CD4-positive, alpha-beta T cell (primary cell): Measurements from ENCODE around the gene LGR4. TPM values are rescaled to one million over a fixed set of nuclear protein-coding genes. Genes with fewer than 3 reads are reported as not detected.

Experiments used
- ATAC-seq: fragments of 200-7000 bp; cut with Tn5 transposase; one replicate; pipeline ENCODE4 v1.10.0; 2022; ENCODE audit warnings: mild to moderate bottlenecking; ENCODE audit not compliant: poor library complexity
- CTCF ChIA-PET: fragments of 350-600 bp; sonication (Branson Sonifier 250); formaldehyde crosslinking; loops from one replicate; lab custom pipeline; 2021; ENCODE audit warnings: antibody characterized with exemption, inconsistent platforms; lab: Charles Lee
- POLR2A ChIA-PET: fragments of 350-600 bp; sonication (Branson Sonifier 250); formaldehyde crosslinking; loops from one replicate; lab custom pipeline; 2021; ENCODE audit warnings: antibody characterized with exemption, inconsistent platforms; lab: Charles Lee
- DNase-seq, 14 experiments: peaks; one replicate each; pipeline ENCODE4 v3.0.0-alpha.2; 2013 to 2020; ENCODE audit warnings: mixed read lengths in 2 of 14
- H3K27ac ChIP-seq, 2 donors: one replicate each; pipeline versions ENCODE4 v1.5.1 to v1.7.0; 2013; ENCODE audit warnings: low read length in 2 of 2, low read depth in 1 of 2, mild to moderate bottlenecking in 1 of 2
- H3K27me3 ChIP-seq, 2 experiments: 1 replicate in 1 of 2; 2 replicates in 1 of 2; pipeline versions ENCODE4 v1.6.1 to v1.7.0; 2013; ENCODE audit warnings: low read length in 2 of 2, control low read depth in 1 of 2, mild to moderate bottlenecking in 1 of 2, moderate library complexity in 1 of 2; ENCODE audit not compliant: insufficient read depth in 2 of 2, control insufficient read depth in 1 of 2
- H3K36me3 ChIP-seq: one replicate; pipeline ENCODE4 v1.6.1; 2013; ENCODE audit warnings: low read length, control low read depth; ENCODE audit not compliant: insufficient read depth
- H3K4me1 ChIP-seq: one replicate; pipeline ENCODE4 v1.6.1; 2013; ENCODE audit warnings: low read length, control low read depth; ENCODE audit not compliant: insufficient read depth
- H3K4me3 ChIP-seq: one replicate; pipeline ENCODE4 v1.5.1; 2013; ENCODE audit warnings: mild to moderate bottlenecking, low read length, moderate library complexity
- H3K9me3 ChIP-seq, 2 experiments: 1 replicate in 1 of 2; 2 replicates in 1 of 2; pipeline versions ENCODE4 v1.6.1 to v1.7.0; 2013; ENCODE audit warnings: low read length in 2 of 2, mild to moderate bottlenecking in 2 of 2, control low read depth in 1 of 2, moderate library complexity in 1 of 2; ENCODE audit not compliant: control insufficient read depth in 1 of 2, insufficient read depth in 1 of 2
- H3K27ac Mint-ChIP-seq: one replicate; pipeline ENCODE4 v1.8.0; 2020; ENCODE audit warnings: mixed read lengths
- H3K27me3 Mint-ChIP-seq: one replicate; pipeline ENCODE4 v1.8.0; 2021; ENCODE audit warnings: mixed read lengths
- H3K36me3 Mint-ChIP-seq: one replicate; pipeline ENCODE4 v1.8.0; 2021; ENCODE audit warnings: low read depth, mixed read lengths
- H3K4me1 Mint-ChIP-seq: one replicate; pipeline ENCODE4 v1.8.0; 2021; ENCODE audit warnings: low read depth, mixed read lengths
- H3K4me3 Mint-ChIP-seq: one replicate; pipeline ENCODE4 v1.8.0; 2020; ENCODE audit warnings: mild to moderate bottlenecking, mixed read lengths
- H3K9me3 Mint-ChIP-seq: one replicate; pipeline ENCODE4 v1.8.0; 2020; ENCODE audit warnings: mixed read lengths
- CTCF ChIP-seq: fragments of 200-600 bp; IDR thresholded peaks from one replicate; pipeline ENCODE4 v1.8.0; 2022; ENCODE audit warnings: antibody characterized with exemption, mild to moderate bottlenecking
- intact Hi-C, 2 experiments: fragments of 100-400 bp; cut with DNase I in 1 of 2; cut with micrococcal nuclease in 1 of 2; formaldehyde crosslinking; loops; one replicate each; pipeline versions ENCODE4 v1.15.1 to v1.9.0; 2023 to 2025; cut with DNase I, micrococcal nuclease
- total RNA-seq, 174 experiments: library from RNA in 2 of 174; stranded (reverse) in 2 of 174; gene quantifications; one replicate each; pipeline ENCODE4 v1.2.3 and lab custom pipeline; 2021 to 2026

LGR4 gene
- total RNA-seq, 2 experiments from 2014 or later = 0.69 to 0.87 TPM

- intact Hi-C loops = loop anchor here in 1 of 2 experiments (10.0 kb wide), 1 partner anchor 727 kb away; no protein-coding TSS in a partner anchor
- Mint-ChIP-seq H3K27me3 (no peaks in the 10 kb centered on the region), H3K4me3 (no peak overlapping the region), H3K9me3 (no peaks in the 10 kb centered on the region), H3K4me1 (no peaks in the 10 kb centered on the region), H3K27ac (no peak overlapping the region), H3K36me3 (no peaks in the 10 kb centered on the region)
- no peaks in the 10 kb centered on the region for H3K9me3 ChIP-seq
- ATAC-seq = no peak
- H3K27me3 ChIP-seq = no peaks in the 10 kb centered on the region
- H3K27ac ChIP-seq = no peak overlapping the region
- ChIA-PET POLR2A (interaction anchor here (0.7 to 0.8 kb wide), 2 partner anchors 9 to 283 kb away, joined by 3 to 4 read pairs; partner anchors contain the start of gene LGR4), CTCF (no interaction called here)
- no peak for DNase-seq
- no peak overlapping the region for H3K4me3 ChIP-seq
- no peaks in the 10 kb centered on the region for H3K36me3 ChIP-seq
- TF ChIP-seq CTCF = no peak
- no peaks in the 10 kb centered on the region for H3K4me1 ChIP-seq
Measured at GRCh38 chr11:27481992-27482391, 9.4 kb upstream of the LGR4 start.

DNA sequence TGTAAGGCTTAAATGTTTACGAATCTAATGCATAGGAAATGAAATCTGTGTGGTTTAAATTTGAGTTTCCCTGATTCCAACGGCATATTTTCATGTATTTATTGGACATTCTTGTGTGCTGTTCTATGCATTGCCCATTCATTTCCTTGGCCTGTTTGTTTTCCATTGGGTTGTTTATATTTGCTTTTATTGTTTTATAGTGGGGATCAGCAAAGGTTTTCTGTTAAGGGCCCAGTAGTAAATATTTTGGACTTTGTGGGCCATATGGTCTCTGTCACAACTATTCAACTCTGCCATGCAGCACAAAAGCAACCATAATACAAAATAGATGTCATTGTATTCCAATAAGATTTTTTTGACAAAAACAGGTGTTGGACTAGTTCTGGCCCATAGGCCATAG is 5.2 kb upstream of the LGR4 start:
- H3K4me3 Mint-ChIP-seq = no peak overlapping the region
- H3K36me3 Mint-ChIP-seq = peaks cover under 1% of the 10 kb centered on the region
- no peak overlapping the region for H3K27ac ChIP-seq
- CTCF ChIA-PET = no interaction called here
- no peaks in the 10 kb centered on the region for H3K27me3 Mint-ChIP-seq
- no peak for TF ChIP-seq CTCF
- H3K9me3 ChIP-seq = no peaks in the 10 kb centered on the region
- H3K9me3 Mint-ChIP-seq = no peaks in the 10 kb centered on the region
- no peak overlapping the region for H3K4me3 ChIP-seq
- ATAC-seq (no peak), DNase-seq (no peak)
- intact Hi-C loops = loop anchor here in 1 of 2 experiments (10.0 kb wide), 1 partner anchor 113 kb away; the partner anchor contains the start of gene CCDC34
- no peak overlapping the region for H3K27ac Mint-ChIP-seq
- no peaks in the 10 kb centered on the region for H3K27me3 ChIP-seq
- H3K4me1 Mint-ChIP-seq = peaks cover under 1% of the 10 kb centered on the region
- POLR2A ChIA-PET = no interaction called here
- no peaks in the 10 kb centered on the region for H3K36me3 ChIP-seq
- H3K4me1 ChIP-seq = peaks cover 2% of the 10 kb centered on the region

DNA sequence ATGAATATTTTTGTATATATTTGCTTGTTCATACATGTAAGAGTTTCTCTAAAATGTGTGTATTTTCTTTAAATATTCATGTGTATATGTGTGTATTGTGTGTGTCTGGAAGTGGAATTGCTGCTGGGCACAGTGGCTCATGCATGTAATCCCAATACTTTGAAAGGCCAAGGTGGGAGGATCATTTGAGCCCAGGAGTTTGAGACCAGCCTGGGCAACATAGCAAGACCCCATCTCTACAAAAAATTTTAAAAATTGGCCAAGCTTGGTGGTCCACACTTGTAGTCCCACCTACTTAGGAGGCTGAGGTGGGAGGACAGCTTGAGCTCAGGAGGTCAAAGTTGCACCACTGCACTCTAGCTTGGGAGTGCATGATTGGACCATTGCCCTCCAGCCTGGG is 4.7 kb upstream of the LGR4 start:
- no peak for TF ChIP-seq CTCF
- DNase-seq (no peak), ATAC-seq (no peak)
- no peak overlapping the region for H3K4me3 ChIP-seq
- no peak overlapping the region for H3K27ac ChIP-seq
- Mint-ChIP-seq H3K9me3 (no peaks in the 10 kb centered on the region), H3K36me3 (peaks cover 4% of the 10 kb centered on the region), H3K27ac (no peak overlapping the region), H3K4me1 (peaks cover 5% of the 10 kb centered on the region), H3K4me3 (no peak overlapping the region), H3K27me3 (no peaks in the 10 kb centered on the region)
- no peaks in the 10 kb centered on the region for H3K36me3 ChIP-seq
- intact Hi-C loops = loop anchor here in 1 of 2 experiments (10.0 kb wide), 1 partner anchor 112 kb away; the partner anchor contains the start of gene CCDC34
- CTCF ChIA-PET = no interaction called here
- H3K4me1 ChIP-seq = peaks cover 6% of the 10 kb centered on the region
- peaks cover 0 to 4% of the 10 kb centered on the region in 2 experiments for H3K27me3 ChIP-seq
- no peaks in the 10 kb centered on the region for H3K9me3 ChIP-seq
- POLR2A ChIA-PET = no interaction called here
